Fibroblast of skin of right biceps (primary cell): ENCODE measurements around the gene TMEM196.
"Not testable (repeated sequence)": the region's sequence is repeated elsewhere in the genome, so short reads cannot be mapped to it uniquely, and the experiment has no call there.

Experiments used
- DNase-seq: peaks from one replicate; pipeline ENCODE4 v3.0.0-alpha.2; 2013

Gene TMEM196

DNA sequence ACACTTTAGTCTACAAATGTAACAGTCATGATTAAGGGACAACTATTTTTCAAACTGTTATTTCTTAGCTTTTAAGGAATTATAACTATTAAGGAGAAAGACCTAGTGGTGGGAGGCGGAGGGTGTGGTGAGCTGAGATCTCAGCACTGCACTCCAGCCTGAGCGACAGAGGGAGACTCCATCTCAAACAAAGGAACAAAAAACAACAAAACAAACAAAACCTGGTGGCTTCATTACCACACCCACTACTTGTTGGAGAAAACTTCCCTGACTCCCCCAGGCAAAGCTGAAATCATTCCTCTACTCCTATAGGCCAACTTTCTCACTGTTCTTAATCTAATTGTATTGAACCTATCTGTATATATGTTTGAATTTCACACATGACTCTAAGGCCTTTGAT is 67.8 kb downstream of the TMEM196 start:
- no peak for DNase-seq

DNA sequence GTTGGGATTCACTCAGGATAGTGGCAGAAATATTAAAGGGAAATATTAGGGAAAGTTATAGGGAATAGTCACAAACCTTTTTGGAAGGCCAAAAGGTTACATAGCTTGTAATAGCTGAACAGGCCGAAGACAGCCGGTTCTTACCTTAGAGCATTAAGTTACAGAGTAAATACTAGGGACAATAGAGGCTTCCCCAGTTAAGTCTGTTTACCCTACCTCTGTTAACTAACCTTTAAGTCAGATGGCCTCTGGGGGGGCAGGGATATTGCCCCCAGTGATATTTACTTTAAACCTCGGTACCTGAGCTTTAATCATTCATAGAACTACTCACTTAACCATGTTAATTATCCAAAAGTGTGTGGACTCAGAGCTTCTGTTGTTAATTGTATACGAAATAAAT is 71.9 kb downstream of the TMEM196 start:
- no peak for DNase-seq

DNA sequence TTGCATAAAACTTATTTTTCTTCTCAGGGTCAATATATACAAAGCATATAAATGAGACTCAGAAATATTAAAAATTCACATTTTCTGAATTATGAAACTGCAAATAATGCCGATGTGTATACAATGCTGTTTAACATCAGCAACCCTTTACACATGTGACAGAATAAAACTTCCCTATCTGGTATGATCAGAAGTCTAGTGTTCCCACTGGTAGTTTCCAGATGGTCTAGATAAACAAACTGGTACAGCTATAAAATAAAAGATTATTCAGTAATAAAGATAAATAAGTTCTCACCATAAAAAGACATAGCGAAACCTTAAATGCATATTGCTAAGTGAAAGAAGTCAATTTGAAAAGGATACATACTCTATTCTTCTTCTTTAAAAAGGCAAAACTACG is 72.5 kb downstream of the TMEM196 start:
- no peak for DNase-seq

GRCh38 chr7:19698331-19698730 is 75.1 kb downstream of the TMEM196 start:
- DNase-seq = peak; percentile 28

- DNase-seq = no peak
Measured at GRCh38 chr7:19696926-19697325, 76.5 kb downstream of the TMEM196 start.

GRCh38 chr7:19692111-19692828 is 81.1 kb downstream of the TMEM196 start:
- DNase-seq = no peak

DNA sequence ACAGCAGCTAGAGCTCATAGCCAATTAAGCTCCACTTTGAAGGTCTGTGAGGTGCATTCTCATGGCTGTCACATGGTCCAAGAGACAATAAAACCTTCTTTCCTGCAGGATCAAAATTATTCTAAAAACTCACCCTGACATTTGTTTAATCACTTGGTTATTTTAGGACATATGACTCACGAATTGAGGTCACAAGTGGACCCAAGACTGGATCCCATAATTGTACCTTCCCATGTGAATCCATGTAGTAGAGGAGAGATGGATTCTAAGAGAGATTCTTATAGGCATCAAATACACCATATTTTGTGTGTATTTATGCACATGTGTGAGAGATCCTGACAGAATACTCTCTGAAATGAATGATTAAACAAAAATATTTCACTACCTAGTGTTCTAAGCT is 82.7 kb downstream of the TMEM196 start:
- DNase-seq = no peak

DNA sequence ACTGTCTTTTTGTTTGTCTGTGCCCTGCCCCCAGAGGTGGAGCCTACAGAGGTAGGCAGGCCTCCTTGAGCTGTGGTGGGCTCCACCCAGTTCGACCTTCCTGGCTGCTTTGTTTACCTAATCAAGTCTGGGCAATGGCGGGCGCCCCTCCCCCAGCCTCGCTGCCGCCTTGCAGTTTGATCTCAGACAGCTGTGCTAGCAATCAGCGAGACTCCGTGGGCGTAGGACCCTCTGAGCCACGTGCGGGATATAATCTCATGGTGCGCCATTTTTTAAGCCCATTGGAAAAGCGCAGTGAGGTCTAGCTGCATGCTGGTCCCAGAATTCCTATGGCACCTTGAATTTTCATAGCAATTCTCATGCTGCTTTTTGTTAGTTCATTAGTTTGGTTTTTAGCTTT is 84.3 kb downstream of the TMEM196 start:
- not testable (repeated sequence) for DNase-seq

- DNase-seq = no peak
Measured at GRCh38 chr7:19681596-19681995, 91.8 kb downstream of the TMEM196 start.

GRCh38 chr7:19677180-19677579 is 96.2 kb downstream of the TMEM196 start:
- DNase-seq = peak; percentile 61

DNA sequence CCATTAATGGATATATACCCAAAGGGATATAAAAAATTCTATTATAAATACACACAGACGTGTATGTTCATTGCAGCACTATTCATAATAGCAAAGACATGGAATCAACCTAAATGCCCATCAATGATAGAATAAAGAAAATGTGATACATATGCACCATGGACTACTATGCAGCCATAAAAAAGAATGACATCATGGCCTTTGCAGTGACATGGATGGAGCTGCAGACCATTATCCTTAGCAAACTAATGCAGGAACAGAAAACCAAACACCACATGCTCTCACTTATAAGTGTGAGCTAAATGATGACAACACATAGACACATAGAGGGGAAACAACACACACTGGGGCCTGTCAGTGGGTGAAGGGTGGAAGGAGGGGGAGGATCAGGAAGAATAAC is 97.6 kb downstream of the TMEM196 start:
- no peak for DNase-seq

DNA sequence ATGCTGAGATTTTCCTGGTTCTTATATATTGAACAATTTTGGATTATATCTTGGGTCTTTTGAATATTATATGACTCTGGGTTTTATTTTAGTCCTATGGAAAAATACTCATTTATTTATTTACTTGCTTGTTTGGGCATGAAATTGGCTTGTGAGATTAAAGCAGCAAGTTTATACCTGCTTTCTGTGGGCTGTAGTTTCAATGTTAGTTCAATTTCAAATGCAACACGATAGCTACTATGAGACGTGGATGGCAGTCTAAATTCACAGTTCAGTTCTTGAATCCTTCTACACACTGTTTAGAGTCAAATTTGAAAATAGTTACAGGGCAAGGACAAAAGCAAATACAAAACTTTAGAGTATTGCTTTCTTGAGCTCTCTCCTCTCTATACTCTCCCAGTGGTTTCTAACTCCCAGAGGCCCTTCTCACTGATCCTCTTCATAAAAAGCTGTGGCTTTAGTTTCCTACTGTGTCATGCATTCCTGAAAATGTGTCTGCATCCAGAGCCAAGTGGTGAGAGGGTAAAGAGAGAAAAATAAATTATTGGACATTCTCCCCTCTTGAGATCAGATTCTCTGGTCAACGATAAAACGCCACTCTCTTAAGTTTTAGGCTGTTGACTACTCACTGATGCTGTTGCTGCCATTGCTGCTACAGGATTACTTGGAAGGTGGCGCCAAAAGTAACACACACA is 99.0 kb downstream of the TMEM196 start:
- peak; percentile 70 for DNase-seq

DNA sequence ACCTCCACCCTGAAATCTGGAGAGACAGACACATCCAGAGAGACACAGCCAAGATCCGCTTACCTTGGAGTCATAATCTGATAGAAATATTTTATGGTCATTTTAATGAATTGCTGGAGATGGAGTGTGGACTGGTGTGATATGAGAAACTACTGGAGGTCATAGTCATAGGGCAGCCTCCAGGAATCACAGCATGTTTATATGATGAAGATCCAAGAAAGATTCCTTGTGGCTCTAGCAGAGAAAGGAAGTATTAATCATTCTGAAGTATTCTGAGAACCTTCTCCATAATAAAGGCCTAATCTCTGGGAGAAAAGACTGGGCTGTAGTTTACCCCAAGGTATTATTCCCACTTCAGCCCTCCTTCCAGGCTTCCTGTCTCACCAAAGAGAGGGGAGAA is 102.6 kb downstream of the TMEM196 start:
- peak; percentile 49 for DNase-seq
